GM23338 (cell line): ENCODE measurements around the gene KLRB1. TPM values are rescaled to one million over a fixed set of nuclear protein-coding genes. Genes with fewer than 3 reads are reported as not detected.
"Not testable (repeated sequence)": the region's sequence is repeated elsewhere in the genome, so short reads cannot be mapped to it uniquely, and the experiment has no call there.

ENCODE experiments used
- ATAC-seq: fragments of 200-7000 bp; cut with Tn5 transposase; 3 replicates; pipeline ENCODE4 v1.9.1; 2020
- DNase-seq: peaks from one replicate; pipeline ENCODE4 v3.0.0-alpha.2; 2015; ENCODE audit warnings: low spot score
- H2AFZ ChIP-seq: fragments of 200-600 bp; sonication (generic); 2 replicates; pipeline ENCODE4 v1.8.0; 2016; ENCODE audit warnings: antibody characterized with exemption, mild to moderate bottlenecking, moderate library complexity
- H3F3A ChIP-seq: fragments of 200-600 bp; sonication (generic); replicated peaks from 2 replicates; pipeline ENCODE4 v1.8.0; 2017; ENCODE audit warnings: antibody characterized with exemption, mixed run types, low read depth
- H3K27ac ChIP-seq: fragments of 200-600 bp; sonication (generic); 2 replicates; pipeline ENCODE4 v1.6.1; 2016; ENCODE audit warnings: low read depth
- H3K27me3 ChIP-seq: fragments of 200-600 bp; sonication (generic); 2 replicates; pipeline ENCODE4 v1.8.0; 2016; ENCODE audit warnings: mild to moderate bottlenecking, mixed run types, moderate library complexity; ENCODE audit not compliant: insufficient read depth
- H3K36me3 ChIP-seq: fragments of 200-600 bp; sonication (generic); 2 replicates; pipeline ENCODE4 v1.8.0; 2016; ENCODE audit warnings: mild to moderate bottlenecking; ENCODE audit not compliant: insufficient read depth
- H3K4me1 ChIP-seq: fragments of 200-600 bp; sonication (generic); 2 replicates; pipeline ENCODE4 v1.8.0; 2016; ENCODE audit warnings: mild to moderate bottlenecking, moderate library complexity; ENCODE audit not compliant: insufficient read depth
- H3K4me2 ChIP-seq: fragments of 200-600 bp; sonication (generic); 2 replicates; pipeline ENCODE4 v1.7.1; 2017; ENCODE audit warnings: mixed run types
- H3K4me3 ChIP-seq: fragments of 200-600 bp; sonication (generic); 2 replicates; pipeline ENCODE4 v1.6.1; 2016; ENCODE audit warnings: mixed run types
- H3K79me2 ChIP-seq: fragments of 200-600 bp; sonication (generic); replicated peaks from 2 replicates; pipeline ENCODE4 v1.8.0; 2017; ENCODE audit warnings: mild to moderate bottlenecking; ENCODE audit not compliant: insufficient read depth
- H3K9me2 ChIP-seq: fragments of 200-600 bp; sonication (generic); 2 replicates; pipeline ENCODE4 v1.8.0; 2017; ENCODE audit not compliant: insufficient read depth
- H4K20me1 ChIP-seq: fragments of 200-600 bp; sonication (generic); replicated peaks from 2 replicates; pipeline ENCODE4 v1.8.0; 2017; ENCODE audit warnings: mild to moderate bottlenecking; ENCODE audit not compliant: insufficient read depth
- H3K27ac Mint-ChIP-seq: 2 replicates; pipeline ENCODE4 v1.8.0; 2020; ENCODE audit warnings: inconsistent platforms, mild to moderate bottlenecking, moderate library complexity, mixed read lengths
- H3K27me3 Mint-ChIP-seq: 3 replicates; pipeline ENCODE4 v1.8.0; 2022; ENCODE audit warnings: low read depth, mild to moderate bottlenecking, moderate library complexity, mixed read lengths, inconsistent platforms; ENCODE audit not compliant: insufficient read depth, poor library complexity
- H3K36me3 Mint-ChIP-seq: 3 replicates; pipeline ENCODE4 v1.8.0; 2021; ENCODE audit warnings: low read depth, mild to moderate bottlenecking, inconsistent platforms, moderate library complexity, mixed read lengths
- H3K4me1 Mint-ChIP-seq: 3 replicates; pipeline ENCODE4 v1.8.0; 2020; ENCODE audit warnings: mild to moderate bottlenecking, inconsistent platforms, mixed read lengths
- H3K4me3 Mint-ChIP-seq: 3 replicates; pipeline ENCODE4 v1.8.0; 2021; ENCODE audit warnings: moderate library complexity, mild to moderate bottlenecking, inconsistent platforms, mixed read lengths
- H3K9me3 Mint-ChIP-seq: 3 replicates; pipeline ENCODE4 v1.8.0; 2020; ENCODE audit warnings: moderate library complexity, mild to moderate bottlenecking, inconsistent platforms, mixed read lengths
- CREB1 ChIP-seq: fragments of 250-450 bp; sonication (Bioruptor Pico); IDR thresholded peaks from 2 replicates; pipeline ENCODE4 v1.5.0; 2020; ENCODE audit warnings: low read depth, mild to moderate bottlenecking, moderate library complexity
- EZH2 ChIP-seq: fragments of 200-600 bp; sonication (generic); IDR thresholded peaks from one replicate; pipeline ENCODE4 v1.8.0; 2017; ENCODE audit warnings: antibody characterized with exemption, mild to moderate bottlenecking, low read depth; ENCODE audit not compliant: unreplicated experiment
- EZH2phosphoT487 ChIP-seq: fragments of 200-600 bp; sonication (generic); IDR thresholded peaks from one replicate; pipeline ENCODE4 v1.8.1; 2018; ENCODE audit warnings: antibody characterized with exemption; ENCODE audit not compliant: unreplicated experiment
- JUNB ChIP-seq: IDR thresholded peaks from one replicate; pipeline ENCODE4 v1.6.1; 2016; ENCODE audit warnings: antibody characterized with exemption; ENCODE audit not compliant: unreplicated experiment
- NANOG ChIP-seq: IDR thresholded peaks from 2 replicates; pipeline ENCODE4 v1.6.1; 2016; ENCODE audit warnings: antibody characterized with exemption, borderline replicate concordance
- STAT1 ChIP-seq: IDR thresholded peaks from one replicate; pipeline ENCODE4 v1.6.1; 2016; ENCODE audit warnings: antibody characterized with exemption; ENCODE audit not compliant: unreplicated experiment
- ZNF114 ChIP-seq: fragments of 250-450 bp; sonication (Bioruptor Pico); IDR thresholded peaks from 2 replicates; pipeline ENCODE4 v1.5.0; 2020; ENCODE audit warnings: mild to moderate bottlenecking, moderate library complexity
- ZNF331 ChIP-seq: fragments of 250-450 bp; sonication (Bioruptor Pico); IDR thresholded peaks from 2 replicates; pipeline ENCODE4 v1.5.0; 2020; ENCODE audit warnings: low read depth, mild to moderate bottlenecking, moderate library complexity
- polyA plus RNA-seq: library from polyadenylated mRNA; unstranded; fragments of >200 nt; fragmentation: Nextera tagmentation; extraction: Ambion mirVana; gene quantifications from 2 replicates; pipeline ENCODE4 v1.2.1, GENCODE V29; 2016
- total RNA-seq: library from RNA; depleted of rRNA; stranded (reverse); fragments of >200 nt; shearing (Covaris generic); gene quantifications from 2 replicates; pipeline ENCODE4 v1.2.3, GENCODE V29; 2014
- TF ChIP-seq, protein P1 (sequence below): IDR thresholded peaks from 2 replicates; pipeline ENCODE4 v1.6.1; 2016; ENCODE audit warnings: antibody characterized with exemption
- TF ChIP-seq, protein P2 (sequence below): IDR thresholded peaks from one replicate; pipeline ENCODE4 v1.6.1; 2018; ENCODE audit warnings: antibody characterized with exemption; ENCODE audit not compliant: unreplicated experiment
- TF ChIP-seq, protein P3 (sequence below), 2 experiments: fragments of 200-600 bp in 1 of 2; sonication (generic) in 1 of 2; conservative IDR thresholded peaks; 2 replicates each; pipeline versions ENCODE4 v1.5.1 to v1.6.1; 2016 to 2017; ENCODE audit warnings: antibody characterized with exemption in 2 of 2, low read depth in 2 of 2, mild to moderate bottlenecking in 2 of 2, moderate library complexity in 1 of 2

KLRB1 gene
- total and polyA plus RNA-seq, 2 experiments from 2014 or later, result 0.18 TPM; not detected in 1

DNA sequence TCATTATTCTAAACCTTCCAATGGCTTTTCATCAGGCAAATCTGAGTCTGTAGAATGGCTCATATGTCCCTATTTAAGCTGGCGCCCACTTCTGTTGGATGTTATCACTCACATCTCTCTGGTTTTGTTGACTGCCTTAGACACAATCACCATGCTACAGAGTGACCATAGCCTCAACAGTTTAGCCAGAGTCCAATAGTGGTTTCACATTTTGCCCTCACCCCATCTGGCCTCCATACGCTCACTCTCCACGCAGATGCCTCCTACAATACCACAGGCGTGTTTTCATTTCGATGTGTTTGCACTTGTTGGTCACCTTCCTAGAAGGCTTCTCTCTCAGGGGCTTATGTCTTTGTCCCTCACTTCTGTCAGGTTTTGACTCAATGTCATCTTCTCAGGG, 3.4 kb downstream of the KLRB1 start:
- Histone ChIP-seq H3K4me2 (no peak overlapping the region), H2AFZ (no peak overlapping the region), H3K36me3 (no peaks in the 10 kb centered on the region), H4K20me1 (no peaks in the 10 kb centered on the region), H3F3A (no peaks in the 10 kb centered on the region), H3K27me3 (no peaks in the 10 kb centered on the region), H3K79me2 (no peaks in the 10 kb centered on the region), H3K9me2 (no peaks in the 10 kb centered on the region), H3K27ac (no peak overlapping the region), H3K4me1 (peaks cover 7% of the 10 kb centered on the region; the same call in 1 of the 2 replicates), H3K4me3 (no peak overlapping the region)
- Mint-ChIP-seq H3K4me1 (peaks cover 3% of the 10 kb centered on the region; the same call in 2 of the 3 replicates), H3K9me3 (peaks cover 4% of the 10 kb centered on the region), H3K36me3 (peaks cover 4% of the 10 kb centered on the region; the same call in 2 of the 3 replicates), H3K27ac (0 out of 2 replicates have a peak overlapping the region, but pooled peaks have one; percentile 5), H3K4me3 (no peak overlapping the region), H3K27me3 (peaks cover 3% of the 10 kb centered on the region)
- TF ChIP-seq ZNF331, result no peak
- ATAC-seq, result no peak
- no peak for DNase-seq

DNA sequence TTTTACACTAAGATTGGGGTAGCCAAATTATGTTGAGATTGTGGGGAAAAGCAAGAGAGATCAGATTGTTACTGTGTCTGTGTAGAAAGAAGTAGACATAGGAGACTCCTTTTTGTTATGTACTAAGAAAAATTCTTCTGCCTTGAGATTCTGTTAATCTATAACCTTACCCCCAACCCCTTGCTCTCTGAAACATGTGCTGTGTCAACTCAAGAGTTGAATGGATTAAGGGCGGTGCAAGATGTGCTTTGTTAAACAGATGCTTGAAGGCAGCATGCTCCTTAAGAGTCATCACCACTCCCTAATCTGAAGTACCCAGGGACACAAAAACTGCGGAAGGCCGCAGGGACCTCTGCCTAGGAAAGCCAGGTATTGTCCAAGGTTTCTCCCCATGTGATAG, 7.3 kb downstream of the KLRB1 start:
- not testable (repeated sequence) for H3K9me2 ChIP-seq, ATAC-seq, H3K27me3 ChIP-seq, H3K4me1 ChIP-seq, DNase-seq, H3K27me3 Mint-ChIP-seq, H3K79me2 ChIP-seq, H3K9me3 Mint-ChIP-seq, H3K36me3 ChIP-seq, H4K20me1 ChIP-seq, H3K4me3 Mint-ChIP-seq, H2AFZ ChIP-seq, H3K4me3 ChIP-seq, H3K36me3 Mint-ChIP-seq, H3K27ac ChIP-seq, H3K4me1 Mint-ChIP-seq, H3F3A ChIP-seq, H3K27ac Mint-ChIP-seq
- peak overlapping the region; percentile 19; the same call in 1 of the 2 replicates for H3K4me2 ChIP-seq

DNA sequence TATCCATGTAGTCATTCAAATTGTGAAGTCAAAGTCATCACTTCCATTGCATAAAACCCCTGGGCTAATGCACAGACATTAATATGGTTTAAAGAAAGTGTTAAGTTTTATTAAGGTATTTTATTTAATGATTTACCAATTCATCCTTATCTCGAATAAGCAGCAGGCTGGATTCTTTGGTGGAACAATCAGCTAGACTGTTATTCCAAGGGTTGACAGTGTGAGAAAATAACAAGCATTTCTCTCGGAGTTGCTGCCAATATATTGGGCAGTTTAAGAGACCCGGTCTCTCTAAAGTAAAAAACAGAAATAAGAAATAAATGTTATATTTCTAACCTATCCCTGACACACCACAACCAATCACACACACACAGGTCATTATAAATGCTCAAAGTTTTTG, 9.4 kb downstream of the KLRB1 start:
- no peaks in the 10 kb centered on the region for H3K27me3 ChIP-seq
- no peak overlapping the region for H3K4me3 Mint-ChIP-seq
- H3K27me3 Mint-ChIP-seq, result no peaks in the 10 kb centered on the region
- no peak overlapping the region for H3K27ac ChIP-seq
- H3K79me2 ChIP-seq, result no peaks in the 10 kb centered on the region
- DNase-seq (no peak), ATAC-seq (no peak)
- H3K4me1 ChIP-seq, result peaks cover 7% of the 10 kb centered on the region; the same call in 1 of the 2 replicates
- H3K9me2 ChIP-seq, result no peaks in the 10 kb centered on the region
- H2AFZ ChIP-seq, result no peak overlapping the region
- no peak overlapping the region for H3K4me2 ChIP-seq
- H3K4me3 ChIP-seq, result no peak overlapping the region
- peaks cover 3% of the 10 kb centered on the region; the same call in 2 of the 3 replicates for H3K4me1 Mint-ChIP-seq
- H3K36me3 ChIP-seq, result no peaks in the 10 kb centered on the region
- H3K9me3 Mint-ChIP-seq, result no peaks in the 10 kb centered on the region
- H3K36me3 Mint-ChIP-seq, result no peaks in the 10 kb centered on the region
- H4K20me1 ChIP-seq, result no peaks in the 10 kb centered on the region
- H3K27ac Mint-ChIP-seq, result no peak overlapping the region
- TF ChIP-seq ZNF331 (no peak), EZH2 (no peak), ZNF114 (CRISPR knock-in tag) (no peak), CREB1 (CRISPR knock-in tag) (no peak), NANOG (no peak), STAT1 (no peak), EZH2phosphoT487 (no peak), JUNB (no peak)
- TF ChIP-seq, protein P1, sequence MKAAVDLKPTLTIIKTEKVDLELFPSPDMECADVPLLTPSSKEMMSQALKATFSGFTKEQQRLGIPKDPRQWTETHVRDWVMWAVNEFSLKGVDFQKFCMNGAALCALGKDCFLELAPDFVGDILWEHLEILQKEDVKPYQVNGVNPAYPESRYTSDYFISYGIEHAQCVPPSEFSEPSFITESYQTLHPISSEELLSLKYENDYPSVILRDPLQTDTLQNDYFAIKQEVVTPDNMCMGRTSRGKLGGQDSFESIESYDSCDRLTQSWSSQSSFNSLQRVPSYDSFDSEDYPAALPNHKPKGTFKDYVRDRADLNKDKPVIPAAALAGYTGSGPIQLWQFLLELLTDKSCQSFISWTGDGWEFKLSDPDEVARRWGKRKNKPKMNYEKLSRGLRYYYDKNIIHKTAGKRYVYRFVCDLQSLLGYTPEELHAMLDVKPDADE, result no peak
- TF ChIP-seq, protein P2, sequence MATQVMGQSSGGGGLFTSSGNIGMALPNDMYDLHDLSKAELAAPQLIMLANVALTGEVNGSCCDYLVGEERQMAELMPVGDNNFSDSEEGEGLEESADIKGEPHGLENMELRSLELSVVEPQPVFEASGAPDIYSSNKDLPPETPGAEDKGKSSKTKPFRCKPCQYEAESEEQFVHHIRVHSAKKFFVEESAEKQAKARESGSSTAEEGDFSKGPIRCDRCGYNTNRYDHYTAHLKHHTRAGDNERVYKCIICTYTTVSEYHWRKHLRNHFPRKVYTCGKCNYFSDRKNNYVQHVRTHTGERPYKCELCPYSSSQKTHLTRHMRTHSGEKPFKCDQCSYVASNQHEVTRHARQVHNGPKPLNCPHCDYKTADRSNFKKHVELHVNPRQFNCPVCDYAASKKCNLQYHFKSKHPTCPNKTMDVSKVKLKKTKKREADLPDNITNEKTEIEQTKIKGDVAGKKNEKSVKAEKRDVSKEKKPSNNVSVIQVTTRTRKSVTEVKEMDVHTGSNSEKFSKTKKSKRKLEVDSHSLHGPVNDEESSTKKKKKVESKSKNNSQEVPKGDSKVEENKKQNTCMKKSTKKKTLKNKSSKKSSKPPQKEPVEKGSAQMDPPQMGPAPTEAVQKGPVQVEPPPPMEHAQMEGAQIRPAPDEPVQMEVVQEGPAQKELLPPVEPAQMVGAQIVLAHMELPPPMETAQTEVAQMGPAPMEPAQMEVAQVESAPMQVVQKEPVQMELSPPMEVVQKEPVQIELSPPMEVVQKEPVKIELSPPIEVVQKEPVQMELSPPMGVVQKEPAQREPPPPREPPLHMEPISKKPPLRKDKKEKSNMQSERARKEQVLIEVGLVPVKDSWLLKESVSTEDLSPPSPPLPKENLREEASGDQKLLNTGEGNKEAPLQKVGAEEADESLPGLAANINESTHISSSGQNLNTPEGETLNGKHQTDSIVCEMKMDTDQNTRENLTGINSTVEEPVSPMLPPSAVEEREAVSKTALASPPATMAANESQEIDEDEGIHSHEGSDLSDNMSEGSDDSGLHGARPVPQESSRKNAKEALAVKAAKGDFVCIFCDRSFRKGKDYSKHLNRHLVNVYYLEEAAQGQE, result no peak
- TF ChIP-seq, protein P3, sequence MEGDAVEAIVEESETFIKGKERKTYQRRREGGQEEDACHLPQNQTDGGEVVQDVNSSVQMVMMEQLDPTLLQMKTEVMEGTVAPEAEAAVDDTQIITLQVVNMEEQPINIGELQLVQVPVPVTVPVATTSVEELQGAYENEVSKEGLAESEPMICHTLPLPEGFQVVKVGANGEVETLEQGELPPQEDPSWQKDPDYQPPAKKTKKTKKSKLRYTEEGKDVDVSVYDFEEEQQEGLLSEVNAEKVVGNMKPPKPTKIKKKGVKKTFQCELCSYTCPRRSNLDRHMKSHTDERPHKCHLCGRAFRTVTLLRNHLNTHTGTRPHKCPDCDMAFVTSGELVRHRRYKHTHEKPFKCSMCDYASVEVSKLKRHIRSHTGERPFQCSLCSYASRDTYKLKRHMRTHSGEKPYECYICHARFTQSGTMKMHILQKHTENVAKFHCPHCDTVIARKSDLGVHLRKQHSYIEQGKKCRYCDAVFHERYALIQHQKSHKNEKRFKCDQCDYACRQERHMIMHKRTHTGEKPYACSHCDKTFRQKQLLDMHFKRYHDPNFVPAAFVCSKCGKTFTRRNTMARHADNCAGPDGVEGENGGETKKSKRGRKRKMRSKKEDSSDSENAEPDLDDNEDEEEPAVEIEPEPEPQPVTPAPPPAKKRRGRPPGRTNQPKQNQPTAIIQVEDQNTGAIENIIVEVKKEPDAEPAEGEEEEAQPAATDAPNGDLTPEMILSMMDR (conservative IDR thresholded peaks at IDR 0.05; ENCODE audit: low read depth in 2 of 2), result no peak
- H3F3A ChIP-seq, result no peaks in the 10 kb centered on the region
